GM21529 (cell line): Measurements from ENCODE around the gene PTGR3.
A peak's percentile ranks its signal among the peaks of the same experiment; 100 is the strongest.

Experiments used
- ATAC-seq: cut with Tn5 transposase; IDR thresholded peaks from one replicate; pipeline ENCODE4 v1.9.1; 2021; ENCODE audit not compliant: unreplicated experiment

PTGR3 gene

DNA sequence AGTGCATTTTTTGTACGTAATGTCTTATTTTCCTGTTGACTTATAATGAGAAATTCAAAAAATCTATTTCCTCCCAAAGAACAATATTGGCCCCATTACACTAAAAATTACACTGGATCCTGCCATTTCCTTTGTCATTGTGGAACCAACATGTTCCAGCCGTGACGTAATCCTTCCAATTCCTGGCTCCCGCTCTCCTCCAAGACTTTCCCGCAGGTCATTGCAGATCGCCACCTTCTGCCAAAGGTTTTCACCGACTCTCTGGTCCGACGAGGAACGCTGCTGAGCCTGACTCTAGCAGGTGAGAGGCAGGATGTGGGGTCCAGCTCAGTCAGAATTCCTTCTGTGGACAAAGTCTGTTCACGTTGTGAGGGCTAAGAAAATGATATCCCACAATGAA lies 38.0 kb downstream of the PTGR3 start:
- no peak for ATAC-seq

DNA sequence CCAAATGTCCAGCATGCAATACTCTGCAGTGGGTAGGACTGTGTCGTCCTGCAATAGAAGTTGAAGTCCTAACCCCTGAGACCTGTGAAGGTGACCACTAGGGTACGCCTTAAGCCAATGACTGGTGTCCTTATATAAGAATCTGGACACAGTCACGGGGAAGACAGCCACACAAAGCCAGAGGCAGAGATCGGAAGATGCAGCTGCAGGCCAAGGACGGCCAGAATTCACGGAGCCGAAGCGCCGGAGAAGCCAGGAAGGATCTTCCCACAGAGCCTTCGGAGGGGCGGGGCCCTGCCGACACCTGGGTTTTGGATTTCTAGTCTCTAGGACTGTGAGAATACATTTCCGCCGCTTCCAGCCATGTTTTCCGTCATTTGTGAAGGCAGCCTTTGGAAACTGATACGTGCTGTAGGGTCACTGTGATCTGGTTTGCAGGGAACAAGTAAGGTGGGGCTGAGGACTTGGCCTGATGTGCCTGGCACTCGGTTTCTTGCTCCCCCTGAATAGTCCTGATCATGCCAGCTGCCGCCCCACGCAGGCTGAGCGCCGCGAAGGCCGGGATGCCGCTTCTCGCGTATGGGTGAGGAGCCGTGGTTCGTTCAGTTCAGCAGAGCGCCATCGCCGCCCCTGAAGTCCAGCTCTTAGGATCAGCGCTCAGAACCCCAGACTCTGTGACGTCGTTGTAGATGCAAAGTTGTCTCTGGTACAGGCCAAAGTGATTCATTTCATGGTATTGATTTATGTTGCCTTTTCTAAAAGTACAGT lies 38.7 kb downstream of the PTGR3 start:
- no peak for ATAC-seq

DNA sequence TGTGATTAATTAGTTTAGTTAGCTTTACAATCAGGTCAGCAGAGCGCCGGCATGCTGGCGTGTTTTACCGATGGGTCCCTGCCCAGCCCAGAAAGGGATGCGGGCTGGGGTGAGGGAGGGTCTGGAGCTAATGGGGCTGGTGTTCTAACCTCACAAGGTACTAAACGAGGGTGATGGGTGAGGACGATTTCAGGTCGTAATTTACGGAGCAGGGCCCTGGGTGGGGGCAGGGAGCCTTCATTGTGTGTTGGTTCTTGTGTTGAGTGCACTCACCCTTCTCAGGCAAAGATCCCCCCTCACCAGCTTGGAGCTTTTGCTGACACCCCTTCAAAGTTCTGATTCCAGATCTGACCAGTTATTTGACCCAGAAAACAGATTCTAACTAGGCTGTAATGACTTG lies 39.5 kb downstream of the PTGR3 start:
- ATAC-seq = no peak

DNA sequence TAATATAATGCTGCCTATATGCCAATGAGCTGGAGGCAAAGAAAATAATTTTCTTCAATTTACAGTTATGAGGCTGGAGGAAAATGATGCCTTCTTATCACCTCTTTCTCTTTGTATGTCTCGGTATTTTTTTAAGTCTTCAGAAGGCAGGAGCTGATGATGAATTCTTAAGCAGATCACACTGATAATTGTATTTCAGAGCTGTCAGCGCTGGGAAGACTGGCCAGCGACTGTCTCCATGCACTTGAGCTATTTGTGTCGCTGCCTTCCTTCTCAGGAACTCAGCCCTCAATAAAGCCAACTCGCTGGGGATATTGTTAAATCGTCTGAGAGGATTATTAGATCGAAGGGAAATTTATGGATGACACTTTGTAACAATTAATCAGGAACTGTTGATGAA lies 40.3 kb downstream of the PTGR3 start:
- no peak for ATAC-seq

DNA sequence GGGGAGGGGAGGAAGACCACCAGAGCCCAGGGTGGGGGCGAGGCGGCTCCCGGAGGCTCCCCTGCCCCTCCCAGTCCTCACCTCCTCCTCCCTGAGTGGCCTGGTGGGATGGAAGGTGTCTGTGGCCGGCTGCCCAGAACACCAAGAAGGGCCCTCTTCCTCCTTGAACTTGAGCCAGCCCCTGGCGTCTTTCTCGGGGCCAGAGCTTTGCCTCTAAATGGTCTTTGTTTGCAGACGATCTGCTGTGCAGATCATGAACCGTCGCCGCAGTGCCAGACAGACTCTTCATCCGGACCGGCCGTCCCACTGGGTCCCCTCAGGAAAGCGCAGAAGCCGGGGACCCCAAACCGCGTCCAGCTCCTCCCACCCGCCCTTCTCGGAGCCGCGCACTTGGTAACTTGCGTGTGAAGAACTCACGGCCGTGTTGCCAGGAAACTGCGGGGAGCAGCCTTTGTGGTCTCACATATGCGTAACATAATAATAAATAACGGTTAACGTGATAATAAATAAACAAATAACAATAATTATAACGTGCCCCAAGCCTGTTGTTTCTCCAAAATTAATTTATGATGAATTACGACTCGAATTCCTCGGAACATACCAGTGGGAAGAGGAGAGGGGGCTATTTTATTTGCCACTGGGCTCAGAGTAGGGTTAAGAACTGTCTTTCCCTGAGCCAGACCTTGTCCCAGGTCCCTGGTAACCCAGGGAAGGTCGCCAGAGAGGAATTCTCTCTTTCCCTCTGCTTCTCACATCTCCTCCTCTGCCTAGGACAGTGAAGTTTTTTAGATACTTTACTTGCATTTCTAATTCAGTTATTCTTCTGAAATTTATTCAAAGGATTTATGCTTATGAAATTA lies 41.0 kb downstream of the PTGR3 start:
- no peak for ATAC-seq

DNA sequence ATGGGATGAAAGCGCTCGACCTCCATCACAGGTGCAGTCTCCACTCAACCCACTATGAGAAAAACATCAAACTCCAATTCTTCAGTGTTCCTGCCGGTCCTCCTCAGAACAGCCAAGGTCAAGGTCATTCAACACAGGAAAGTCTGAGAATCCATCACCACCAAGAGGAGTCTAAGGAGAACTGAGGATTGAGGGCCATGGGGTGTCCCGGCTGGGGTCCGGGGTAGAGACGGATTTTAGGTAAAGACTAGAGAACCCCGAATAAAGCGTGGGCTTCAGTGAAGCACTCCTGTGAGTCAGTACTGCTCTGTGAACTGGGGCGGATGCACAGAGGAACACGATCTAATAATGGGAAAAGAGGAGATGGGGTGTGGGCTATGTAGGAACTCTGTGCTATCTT lies 41.8 kb downstream of the PTGR3 start:
- ATAC-seq = no peak

DNA sequence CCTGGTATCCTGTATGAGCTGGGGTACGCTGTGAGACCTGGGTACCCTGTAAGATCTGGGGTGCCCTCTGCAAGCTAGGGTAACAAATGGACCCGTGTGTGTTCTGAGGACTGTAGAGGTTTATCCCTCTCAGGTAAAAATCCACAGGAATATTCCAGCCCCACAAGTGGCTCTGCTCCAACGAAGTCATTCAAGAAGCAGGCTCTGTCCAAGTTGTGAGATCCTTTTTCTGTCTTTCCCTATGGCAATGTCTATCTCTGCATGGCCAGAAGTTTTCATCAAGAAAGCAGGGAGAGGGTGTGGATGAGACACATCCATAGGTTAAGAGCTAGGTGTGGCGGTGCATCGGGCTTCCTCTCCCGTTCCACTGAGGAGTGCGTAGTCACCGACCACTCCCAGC lies 43.0 kb downstream of the PTGR3 start:
- no peak for ATAC-seq

DNA sequence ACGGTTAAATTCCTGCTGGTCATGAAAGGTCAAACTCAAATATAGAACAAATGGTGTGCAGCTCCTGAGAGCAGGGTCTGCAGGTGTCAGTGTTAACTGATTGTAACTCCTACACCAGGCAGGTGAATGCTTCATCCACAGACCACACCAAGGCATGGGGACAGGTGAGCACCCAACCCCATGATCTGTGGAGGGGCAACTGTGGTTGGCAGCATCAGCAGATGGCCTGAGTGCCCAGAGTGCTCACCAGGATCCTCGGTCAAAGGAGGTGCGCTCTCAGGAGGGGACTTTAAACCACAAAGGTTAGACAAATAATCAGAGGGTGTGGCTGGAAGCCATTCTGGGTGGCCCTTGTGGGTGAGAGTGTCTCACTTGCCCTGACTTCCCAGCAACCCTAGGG lies 44.5 kb downstream of the PTGR3 start:
- no peak for ATAC-seq

DNA sequence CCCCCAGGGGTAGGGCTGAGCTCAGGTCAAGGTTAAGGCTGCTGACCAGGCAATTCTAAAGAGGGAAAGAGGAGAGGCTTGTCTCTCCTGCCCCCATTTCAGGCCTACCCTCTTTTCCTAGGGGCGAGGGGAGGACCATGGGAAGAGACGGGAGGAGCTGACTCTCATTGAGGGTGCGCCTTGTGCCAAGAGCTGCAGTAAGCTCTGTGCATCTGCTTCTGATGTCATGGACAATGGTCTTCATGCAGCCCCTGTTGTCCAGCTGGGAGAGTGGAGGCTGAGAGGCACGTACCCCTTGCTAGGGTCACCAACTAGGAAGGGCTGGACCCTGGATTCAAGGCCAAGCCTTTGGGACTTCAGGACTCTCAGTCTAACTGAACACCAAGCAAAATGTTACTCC lies 45.2 kb downstream of the PTGR3 start:
- ATAC-seq = no peak

DNA sequence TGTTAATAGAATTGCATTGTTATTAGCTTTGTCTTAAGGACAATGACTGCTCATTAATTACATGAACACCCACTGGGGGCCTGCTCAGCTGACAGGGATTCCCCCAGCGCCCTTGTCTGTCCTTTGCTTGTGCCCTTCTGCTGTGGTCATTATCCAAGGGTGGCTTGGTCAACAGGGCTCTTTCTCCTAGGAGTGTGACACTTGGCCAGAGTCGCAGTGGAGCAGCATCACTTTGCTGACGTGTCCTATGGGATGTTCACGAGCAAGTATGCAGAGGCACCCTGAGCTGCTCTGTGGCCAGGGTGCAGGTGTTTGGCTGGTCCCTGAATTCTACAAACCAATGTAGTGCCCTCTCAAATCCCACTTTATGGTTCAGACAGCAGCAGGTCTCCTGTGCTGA lies 46.0 kb downstream of the PTGR3 start:
- no peak for ATAC-seq

DNA sequence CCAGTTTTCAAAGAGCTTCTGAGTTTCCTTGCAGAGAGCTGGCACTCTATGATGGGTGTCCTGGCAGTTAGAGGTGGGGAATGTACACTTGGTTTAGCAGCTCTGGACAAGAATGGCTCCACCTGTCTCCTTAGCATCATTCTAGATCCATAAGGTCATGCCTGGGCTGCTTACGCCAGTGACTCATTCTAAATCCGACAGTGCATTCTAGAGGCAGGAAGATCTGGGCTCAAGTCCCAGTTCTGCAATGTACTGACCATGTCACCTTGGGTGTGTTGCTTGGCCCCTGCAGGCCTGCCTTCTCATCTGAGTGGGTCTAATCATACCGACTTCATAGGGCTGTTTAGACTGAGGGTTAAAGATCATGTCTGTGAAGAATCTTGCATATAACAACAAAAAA lies 46.5 kb downstream of the PTGR3 start:
- ATAC-seq = no peak

DNA sequence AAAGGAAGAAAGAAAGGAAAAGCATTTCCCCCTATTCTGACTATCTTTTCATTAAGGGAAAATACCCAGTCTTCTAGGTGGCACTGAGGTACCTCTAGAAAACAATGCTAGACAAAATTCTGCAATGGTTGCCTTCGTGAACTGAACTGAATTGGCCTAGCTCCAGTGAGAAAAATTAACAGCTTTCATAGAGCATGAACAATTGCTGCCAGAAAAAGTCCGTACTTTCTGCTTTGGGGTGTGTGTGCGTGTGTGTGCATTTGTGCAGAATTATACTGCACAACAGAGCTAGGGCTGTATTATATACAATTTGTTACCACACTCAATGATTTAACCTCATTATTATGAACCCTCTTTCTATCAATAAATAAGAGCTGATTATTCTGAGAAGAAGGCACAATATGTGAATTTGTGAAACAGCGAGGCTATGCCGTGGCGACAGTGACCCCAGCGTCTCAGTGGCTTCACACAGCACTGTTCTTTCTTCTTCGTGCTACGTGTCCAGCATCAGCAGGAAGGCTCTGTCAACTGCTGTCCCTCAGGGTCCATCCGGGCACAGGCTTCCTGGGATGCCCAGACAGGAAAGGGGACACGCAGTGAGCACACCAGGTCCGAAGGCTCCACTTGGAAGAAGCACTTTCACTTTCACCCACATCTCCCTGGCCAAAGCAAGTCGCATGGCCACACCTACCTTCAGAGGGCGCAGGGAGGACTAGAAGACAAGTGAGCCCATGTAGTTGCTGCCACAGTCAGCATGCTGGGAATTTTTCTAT lies 47.5 kb downstream of the PTGR3 start:
- peak; percentile 47 for ATAC-seq

DNA sequence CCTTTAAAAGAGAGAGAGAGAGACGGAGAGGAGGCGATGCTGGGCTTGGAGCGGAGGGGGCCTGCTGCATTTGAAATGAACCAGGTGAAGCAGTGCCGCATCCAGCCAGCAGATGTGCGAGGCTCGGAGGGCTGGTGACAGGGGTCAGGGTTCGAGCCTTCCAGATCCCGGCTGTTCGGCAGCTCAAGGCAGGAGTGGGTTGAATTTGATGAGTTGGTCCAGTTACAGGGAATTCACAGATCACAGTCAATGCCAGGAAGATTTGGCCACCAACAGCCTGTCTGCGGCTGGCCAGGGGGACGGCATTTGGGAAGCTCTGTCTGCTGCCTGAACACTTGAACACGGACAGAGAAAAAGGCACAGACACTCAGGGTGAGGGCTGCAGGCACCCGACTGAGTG lies 48.6 kb downstream of the PTGR3 start:
- no peak for ATAC-seq

DNA sequence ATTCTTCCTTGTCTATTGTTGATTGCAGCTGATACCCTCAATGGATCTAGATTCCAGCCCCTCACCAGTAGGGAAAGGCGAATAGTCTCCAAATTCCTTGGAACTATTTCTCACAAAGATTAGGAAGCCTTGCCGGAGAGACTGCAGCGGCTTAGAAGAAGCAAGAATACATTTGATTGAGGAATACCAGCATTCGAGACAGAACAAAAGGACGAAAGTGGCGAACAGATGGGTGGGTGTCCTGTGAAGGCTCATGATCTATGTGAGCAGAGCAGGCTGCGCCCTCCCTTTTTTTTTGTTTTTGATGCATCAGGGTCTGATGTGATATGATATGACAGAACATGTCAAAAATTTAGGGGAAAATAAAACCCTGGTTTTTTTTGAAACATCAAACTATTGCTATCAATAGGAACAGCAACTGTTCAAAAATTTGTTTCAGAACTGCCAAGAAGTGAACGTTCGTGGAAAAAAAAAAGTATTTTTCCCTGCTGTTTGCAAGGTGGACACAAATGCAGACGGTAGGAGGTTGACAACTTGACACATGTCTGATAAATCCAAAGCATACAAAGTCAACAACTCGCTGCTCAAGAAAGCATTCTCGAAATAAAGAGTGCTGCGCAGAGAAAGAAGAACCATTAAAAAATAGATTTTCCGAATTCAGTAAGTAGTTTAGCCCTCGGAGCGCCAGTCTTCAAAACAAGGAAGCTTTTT lies 49.1 kb downstream of the PTGR3 start:
- no peak for ATAC-seq

DNA sequence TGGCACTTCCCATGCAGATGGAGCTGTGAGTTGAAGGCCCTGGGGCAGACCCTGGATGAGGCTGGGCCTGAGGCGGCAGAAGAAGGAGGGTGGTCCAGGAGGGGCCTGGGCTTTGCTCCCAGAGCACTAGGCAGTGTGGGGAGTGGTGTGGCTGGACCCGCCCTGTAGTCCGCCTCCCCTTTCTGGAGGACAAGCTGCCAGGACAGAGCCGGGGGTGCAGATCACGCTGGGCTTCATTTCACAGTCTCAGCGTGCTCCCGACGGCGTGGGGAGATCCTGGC lies 49.8 kb downstream of the PTGR3 start:
- ATAC-seq = no peak
